ENCODE measurements around the gene RASGRF1. TPM values are rescaled to one million over a fixed set of nuclear protein-coding genes. Genes with fewer than 3 reads are reported as not detected.

Gene RASGRF1
- total and polyA plus RNA-seq, 2 experiments from 2014 or later, result 0.05 to 0.24 TPM

GRCh38 chr15:78957416-78958093 is 133.0 kb downstream of the RASGRF1 start:
- ATAC-seq (no peak), DNase-seq (ENCODE audit: low spot score) (no peak)
- H3K27ac ChIP-seq (ENCODE audit: low read depth), result no peak overlapping the region
- H3K27ac Mint-ChIP-seq, result no peak overlapping the region
- no peaks in the 10 kb centered on the region for H3K4me1 ChIP-seq (ENCODE audit: insufficient read depth)
- no peak overlapping the region for H2AFZ ChIP-seq
- H3K4me2 ChIP-seq, result no peak overlapping the region
- H3K36me3 Mint-ChIP-seq (ENCODE audit: low read depth), result no peaks in the 10 kb centered on the region
- H3K79me2 ChIP-seq (replicated peaks; ENCODE audit: insufficient read depth), result no peaks in the 10 kb centered on the region
- no peaks in the 10 kb centered on the region for H3K9me2 ChIP-seq (ENCODE audit: insufficient read depth)
- no peaks in the 10 kb centered on the region for H3K36me3 ChIP-seq (ENCODE audit: insufficient read depth)
- no peak for TF ChIP-seq NANOG (IDR thresholded peaks at IDR 0.05; ENCODE audit: borderline replicate concordance)
- H3K9me3 Mint-ChIP-seq, result no peaks in the 10 kb centered on the region
- H3F3A ChIP-seq (replicated peaks; ENCODE audit: low read depth), result no peaks in the 10 kb centered on the region
- H3K4me1 Mint-ChIP-seq, result peaks cover 5% of the 10 kb centered on the region; the same call in 1 of the 3 replicates
- H3K4me3 Mint-ChIP-seq, result no peak overlapping the region
- peaks cover 9% of the 10 kb centered on the region for H3K27me3 Mint-ChIP-seq (ENCODE audit: insufficient read depth, low read depth, poor library complexity)
- H3K4me3 ChIP-seq, result no peak overlapping the region
- H3K27me3 ChIP-seq (ENCODE audit: insufficient read depth), result no peaks in the 10 kb centered on the region
- no peaks in the 10 kb centered on the region for H4K20me1 ChIP-seq (replicated peaks; ENCODE audit: insufficient read depth)

GRCh38 chr15:78956937-78957336 is 133.6 kb downstream of the RASGRF1 start:
- Histone ChIP-seq H2AFZ (no peak overlapping the region), H3K4me3 (no peak overlapping the region), H3K79me2 (replicated peaks; ENCODE audit: insufficient read depth) (no peaks in the 10 kb centered on the region), H3K36me3 (ENCODE audit: insufficient read depth) (no peaks in the 10 kb centered on the region), H3K4me2 (no peak overlapping the region), H4K20me1 (replicated peaks; ENCODE audit: insufficient read depth) (no peaks in the 10 kb centered on the region), H3K9me2 (ENCODE audit: insufficient read depth) (no peaks in the 10 kb centered on the region), H3K4me1 (ENCODE audit: insufficient read depth) (no peaks in the 10 kb centered on the region), H3K27ac (ENCODE audit: low read depth) (no peak overlapping the region), H3F3A (replicated peaks; ENCODE audit: low read depth) (no peaks in the 10 kb centered on the region), H3K27me3 (ENCODE audit: insufficient read depth) (no peaks in the 10 kb centered on the region)
- no peak overlapping the region for H3K27ac Mint-ChIP-seq
- H3K4me3 Mint-ChIP-seq, result no peak overlapping the region
- no peaks in the 10 kb centered on the region for H3K36me3 Mint-ChIP-seq (ENCODE audit: low read depth)
- peaks cover 9% of the 10 kb centered on the region for H3K27me3 Mint-ChIP-seq (ENCODE audit: insufficient read depth, low read depth, poor library complexity)
- H3K9me3 Mint-ChIP-seq, result no peaks in the 10 kb centered on the region
- ATAC-seq (peak; percentile 69), DNase-seq (ENCODE audit: low spot score) (no peak)
- TF ChIP-seq ETS1 (IDR thresholded peaks at IDR 0.05) (no peak), NANOG (IDR thresholded peaks at IDR 0.05; ENCODE audit: borderline replicate concordance) (no peak), ZNF462 (CRISPR knock-in tag; IDR thresholded peaks at IDR 0.05) (no peak), JUNB (IDR thresholded peaks at IDR 0.05; ENCODE audit: unreplicated experiment) (no peak), EZH2 (IDR thresholded peaks at IDR 0.05; ENCODE audit: low read depth, unreplicated experiment) (no peak), REST (IDR thresholded peaks at IDR 0.05; ENCODE audit: unreplicated experiment) (no peak), ZNF114 (CRISPR knock-in tag; IDR thresholded peaks at IDR 0.05) (no peak), CREB1 (CRISPR knock-in tag; IDR thresholded peaks at IDR 0.05; ENCODE audit: low read depth) (no peak), POLR2AphosphoS5 (IDR thresholded peaks at IDR 0.05; ENCODE audit: low read depth) (no peak)
- H3K4me1 Mint-ChIP-seq, result peaks cover 5% of the 10 kb centered on the region; the same call in 2 of the 3 replicates

Data from GM23338 (cell line).